PC-9 (cell line): ENCODE measurements around the gene RALBP1. TPM values are rescaled to one million over a fixed set of nuclear protein-coding genes. Genes with fewer than 3 reads are reported as not detected.

ENCODE experiments used
- BruUV-seq: library from RNA; stranded (reverse); fragments of 400-500 nt; replicated peaks from 2 replicates; lab custom pipeline; 2021; lab: Mats Ljungman, UMichigan
- CTCF ChIA-PET: fragments of 300-600 bp; sonication (Branson Sonifier 250); formaldehyde crosslinking; loops from one replicate; lab custom pipeline; 2022; ENCODE audit warnings: antibody characterized with exemption; lab: Charles Lee
- POLR2A ChIA-PET: fragments of 300-600 bp; sonication (Branson Sonifier 250); formaldehyde crosslinking; loops from one replicate; lab custom pipeline; 2022; ENCODE audit warnings: antibody characterized with exemption; ENCODE audit not compliant: unreplicated experiment; lab: Charles Lee
- DNase-seq, 2 experiments: peaks; one replicate each; pipeline versions ENCODE4 v3.0.0 to v3.0.0-alpha.2; 2015 to 2022; ENCODE audit warnings: mixed read lengths in 1 of 2
- H2AFZ ChIP-seq: fragments of 200-600 bp; sonication (generic); 2 replicates; pipeline ENCODE4 v1.8.1; 2017; ENCODE audit warnings: antibody characterized with exemption
- H3F3A ChIP-seq: fragments of 200-600 bp; sonication (generic); 2 replicates; pipeline ENCODE4 v1.8.1; 2017; ENCODE audit warnings: antibody characterized with exemption, mild to moderate bottlenecking, low read depth; ENCODE audit not compliant: insufficient read depth
- H3K27ac ChIP-seq: fragments of 200-600 bp; sonication (generic); 2 replicates; pipeline ENCODE4 v1.6.1; 2016; ENCODE audit warnings: mixed run types
- H3K27me3 ChIP-seq: fragments of 200-600 bp; sonication (generic); 2 replicates; pipeline ENCODE4 v1.6.1; 2016; ENCODE audit warnings: low read depth, mixed run types; ENCODE audit not compliant: insufficient read depth
- H3K36me3 ChIP-seq: fragments of 200-600 bp; sonication (generic); 2 replicates; pipeline ENCODE4 v1.6.1; 2016; ENCODE audit warnings: low read depth, mixed run types
- H3K4me1 ChIP-seq: fragments of 200-600 bp; sonication (generic); replicated peaks from 2 replicates; pipeline ENCODE4 v1.6.1; 2016; ENCODE audit warnings: mixed run types; ENCODE audit not compliant: insufficient read depth
- H3K4me2 ChIP-seq: fragments of 200-600 bp; sonication (generic); 2 replicates; pipeline ENCODE4 v1.6.1; 2017; ENCODE audit warnings: mixed run types
- H3K4me3 ChIP-seq: fragments of 200-600 bp; sonication (generic); 2 replicates; pipeline ENCODE4 v1.6.1; 2016; ENCODE audit warnings: mixed run types
- H3K79me2 ChIP-seq: fragments of 200-600 bp; sonication (generic); 2 replicates; pipeline ENCODE4 v1.6.1; 2017; ENCODE audit warnings: low read depth, mixed run types
- H3K9me2 ChIP-seq: fragments of 200-600 bp; sonication (generic); 2 replicates; pipeline ENCODE4 v1.8.1; 2017; ENCODE audit warnings: mild to moderate bottlenecking; ENCODE audit not compliant: insufficient read depth
- H3K9me3 ChIP-seq: fragments of 200-600 bp; sonication (generic); 2 replicates; pipeline ENCODE4 v1.8.1; 2016; ENCODE audit warnings: low read depth; ENCODE audit not compliant: insufficient read depth
- H4K20me1 ChIP-seq: fragments of 200-600 bp; sonication (generic); 2 replicates; pipeline ENCODE4 v1.8.1; 2017; ENCODE audit not compliant: insufficient read depth
- CTCF ChIP-seq: fragments of 200-600 bp; sonication (generic); conservative IDR thresholded peaks from 2 replicates; pipeline ENCODE4 v1.6.1; 2017; ENCODE audit warnings: mixed run types, antibody characterized with exemption, mild to moderate bottlenecking, moderate library complexity
- EZH2 ChIP-seq: fragments of 200-600 bp; sonication (generic); IDR thresholded peaks from 2 replicates; pipeline ENCODE4 v1.8.0; 2017; ENCODE audit warnings: antibody characterized with exemption, low read depth
- intact Hi-C: fragments of 100-400 bp; cut with micrococcal nuclease; formaldehyde crosslinking; loops from one replicate; pipeline ENCODE4 v1.10.0; 2022; ENCODE audit not compliant: unreplicated experiment
- total RNA-seq: library from RNA; stranded (reverse); gene quantifications from 2 replicates; pipeline ENCODE4 v1.2.3, GENCODE V29; 2021

Gene RALBP1
- total RNA-seq, 1 experiment from 2014 or later: 95.0 TPM

GRCh38 chr18:9581667-9582066, 106.4 kb downstream of the RALBP1 start:
- Histone ChIP-seq H3K27ac (no peak overlapping the region), H2AFZ (no peak overlapping the region), H3K4me1 (no peaks in the 10 kb centered on the region), H3K79me2 (peaks cover 35% of the 10 kb centered on the region), H3K9me3 (no peaks in the 10 kb centered on the region), H3K4me2 (no peak overlapping the region), H3K27me3 (no peaks in the 10 kb centered on the region), H3K36me3 (peaks cover 50% of the 10 kb centered on the region), H4K20me1 (peaks cover 5% of the 10 kb centered on the region), H3K4me3 (no peak overlapping the region), H3F3A (peaks cover 53% of the 10 kb centered on the region), H3K9me2 (no peaks in the 10 kb centered on the region; the same call in 1 of the 2 replicates)
- no peak for DNase-seq
- CTCF ChIA-PET: interaction anchor here (0.7 kb wide), 1 partner anchor 37 kb away, joined by 4 read pairs; no protein-coding TSS in a partner anchor
- intact Hi-C loops: no loop called here
- TF ChIP-seq CTCF (no peak), EZH2 (no peak)
- POLR2A ChIA-PET: no interaction called here
- no TSS peak for BruUV-seq

- H3K36me3 ChIP-seq: peaks cover 60% of the 10 kb centered on the region
- CTCF ChIA-PET: no interaction called here
- peaks cover 60% of the 10 kb centered on the region for H3K79me2 ChIP-seq
- TF ChIP-seq EZH2 (no peak), CTCF (no peak)
- POLR2A ChIA-PET: no interaction called here
- H4K20me1 ChIP-seq: peaks cover 12% of the 10 kb centered on the region
- no peaks in the 10 kb centered on the region for H3K4me1 ChIP-seq
- H2AFZ ChIP-seq: no peak overlapping the region
- no peaks in the 10 kb centered on the region for H3K9me3 ChIP-seq
- 0 out of 2 replicates have a peak overlapping the region, but pooled peaks have one; percentile 5 for H3K27ac ChIP-seq
- H3K9me2 ChIP-seq: no peaks in the 10 kb centered on the region; the same call in 1 of the 2 replicates
- DNase-seq: no peak
- H3F3A ChIP-seq: peaks cover 52% of the 10 kb centered on the region
- no TSS peak for BruUV-seq
- intact Hi-C loops: no loop called here
- no peak overlapping the region for H3K4me2 ChIP-seq
- H3K27me3 ChIP-seq: no peaks in the 10 kb centered on the region
- no peak overlapping the region for H3K4me3 ChIP-seq
Observed at GRCh38 chr18:9586814-9587213, 111.5 kb downstream of the RALBP1 start.

Other genes with a start within 250 kb of the RALBP1 start
- 52.1 and 55.8 TPM in 2 replicates for gene TWSG1, start 140.7 kb upstream of the RALBP1 start, total RNA-seq
- 157 and 167 TPM in 2 replicates for gene PPP4R1, start 139.0 kb downstream of the RALBP1 start, total RNA-seq
- 48.6 and 51.0 TPM in 2 replicates for gene RAB31, start 232.8 kb downstream of the RALBP1 start, total RNA-seq